CD8-positive, alpha-beta memory T cell (primary cell): Measurements from ENCODE around the gene TUSC2. TPM values are rescaled to one million over a fixed set of nuclear protein-coding genes. Genes with fewer than 3 reads are reported as not detected.

Source experiments
- CTCF ChIA-PET: fragments of 350-600 bp; sonication (Branson Sonifier 250); formaldehyde crosslinking; loops from one replicate; lab custom pipeline; 2021; ENCODE audit warnings: antibody characterized with exemption; lab: Charles Lee
- POLR2A ChIA-PET: fragments of 350-600 bp; sonication (Branson Sonifier 250); formaldehyde crosslinking; loops from one replicate; lab custom pipeline; 2021; ENCODE audit warnings: antibody characterized with exemption; lab: Charles Lee
- DNase-seq, 5 donors: peaks; one replicate each; pipeline versions ENCODE4 v3.0.0 to v3.0.0-alpha.2; 2020 to 2022; ENCODE audit warnings: mixed read lengths in 1 of 5
- H3K27ac ChIP-seq: one replicate; pipeline ENCODE4 v1.7.0; 2013; ENCODE audit warnings: low read depth, mild to moderate bottlenecking, low read length, moderate library complexity
- H3K27me3 ChIP-seq: 2 replicates; pipeline ENCODE4 v1.7.0; 2013; ENCODE audit warnings: low read length, mild to moderate bottlenecking; ENCODE audit not compliant: insufficient read depth, poor library complexity, severe bottlenecking
- H3K36me3 ChIP-seq: 2 replicates; pipeline ENCODE4 v1.7.0; 2013; ENCODE audit warnings: mild to moderate bottlenecking, low read length, moderate library complexity; ENCODE audit not compliant: insufficient read depth
- H3K4me1 ChIP-seq: 2 replicates; pipeline ENCODE4 v1.7.0; 2013; ENCODE audit warnings: mild to moderate bottlenecking, low read length, moderate library complexity; ENCODE audit not compliant: insufficient read depth
- H3K4me3 ChIP-seq: 2 replicates; pipeline ENCODE4 v1.7.0; 2013; ENCODE audit warnings: mild to moderate bottlenecking, low read length
- H3K9me3 ChIP-seq: 2 replicates; pipeline ENCODE4 v1.7.0; 2013; ENCODE audit warnings: mild to moderate bottlenecking, low read length
- H3K27ac Mint-ChIP-seq, 8 donors: one replicate each; pipeline ENCODE4 v1.8.0; 2020 to 2021; ENCODE audit warnings: mixed read lengths in 8 of 8, mild to moderate bottlenecking in 6 of 8, inconsistent platforms in 3 of 8, moderate library complexity in 3 of 8
- H3K27me3 Mint-ChIP-seq, 2 donors: one replicate each; pipeline ENCODE4 v1.8.0; 2020 to 2021; ENCODE audit warnings: mixed read lengths in 2 of 2, mild to moderate bottlenecking in 1 of 2, moderate library complexity in 1 of 2
- H3K36me3 Mint-ChIP-seq, 3 donors: one replicate each; pipeline ENCODE4 v1.8.0; 2020 to 2021; ENCODE audit warnings: mixed read lengths in 3 of 3, inconsistent platforms in 1 of 3, mild to moderate bottlenecking in 1 of 3
- H3K4me1 Mint-ChIP-seq, 3 donors: one replicate each; pipeline ENCODE4 v1.8.0; 2020 to 2021; ENCODE audit warnings: mixed read lengths in 3 of 3, inconsistent platforms in 1 of 3, mild to moderate bottlenecking in 1 of 3
- H3K4me3 Mint-ChIP-seq, 7 donors: one replicate each; pipeline ENCODE4 v1.8.0; 2020 to 2021; ENCODE audit warnings: mixed read lengths in 7 of 7, mild to moderate bottlenecking in 6 of 7, moderate library complexity in 4 of 7, inconsistent platforms in 2 of 7
- H3K9me3 Mint-ChIP-seq, 5 donors: one replicate each; pipeline ENCODE4 v1.8.0; 2020 to 2022; ENCODE audit warnings: mixed read lengths in 5 of 5, mild to moderate bottlenecking in 3 of 5, moderate library complexity in 2 of 5, inconsistent platforms in 1 of 5
- polyA plus RNA-seq: library from polyadenylated mRNA; unstranded; fragments of 300-500 nt; fragmentation: Illumina TruSeq; gene quantifications from one replicate; pipeline ENCODE4 v1.2.3, GENCODE V29; 2021
- total RNA-seq, 2 experiments: library from RNA; stranded (reverse); gene quantifications; one replicate each; pipeline ENCODE4 v1.2.3, GENCODE V29; 2021

Gene TUSC2
- total and polyA plus RNA-seq, 3 experiments from 2014 or later = 31.4 to 52.9 (median 36.6) TPM

- peaks cover 23 to 32% (median 24%) of the 10 kb centered on the region in 3 donors for H3K4me1 Mint-ChIP-seq
- H3K27ac Mint-ChIP-seq = peak overlapping the region in 1 of 8 donors; percentile 34
- ChIA-PET CTCF (interaction anchor here (0.9 to 7.2 kb wide), 8 partner anchors 10 to 95 kb away, joined by 3 to 86 read pairs (median 3); no protein-coding TSS in a partner anchor), POLR2A (no interaction called here)
- no peaks in the 10 kb centered on the region for H3K9me3 Mint-ChIP-seq
- no peaks in the 10 kb centered on the region for H3K36me3 Mint-ChIP-seq
- Histone ChIP-seq H3K36me3 (no peaks in the 10 kb centered on the region), H3K27me3 (peaks cover 28% of the 10 kb centered on the region), H3K27ac (no peak overlapping the region), H3K4me1 (peaks cover 28% of the 10 kb centered on the region), H3K4me3 (no peak overlapping the region), H3K9me3 (no peaks in the 10 kb centered on the region)
- peaks cover 28 to 34% of the 10 kb centered on the region in 2 donors for H3K27me3 Mint-ChIP-seq
- H3K4me3 Mint-ChIP-seq = peak overlapping the region in 4 of 7 donors; percentile 12 to 72 (median 51)
- DNase-seq = no peak
Observed at GRCh38 chr3:50275996-50276761, 51.8 kb downstream of the TUSC2 start.

GRCh38 chr3:50275141-50275995, 52.7 kb downstream of the TUSC2 start:
- Histone ChIP-seq H3K4me1 (peaks cover 28% of the 10 kb centered on the region), H3K36me3 (no peaks in the 10 kb centered on the region), H3K27me3 (peaks cover 28% of the 10 kb centered on the region), H3K9me3 (no peaks in the 10 kb centered on the region), H3K27ac (no peak overlapping the region), H3K4me3 (no peak overlapping the region)
- peaks cover 23 to 32% (median 24%) of the 10 kb centered on the region in 3 donors for H3K4me1 Mint-ChIP-seq
- H3K36me3 Mint-ChIP-seq = no peaks in the 10 kb centered on the region
- no peak for DNase-seq
- H3K27me3 Mint-ChIP-seq = peaks cover 28 to 34% of the 10 kb centered on the region in 2 donors
- no peaks in the 10 kb centered on the region for H3K9me3 Mint-ChIP-seq
- peak overlapping the region in 6 of 7 donors; percentile 31 to 72 (median 62) for H3K4me3 Mint-ChIP-seq
- ChIA-PET POLR2A (no interaction called here), CTCF (interaction anchor here (0.7 to 7.2 kb wide), 15 partner anchors 9 to 81 kb away, joined by 3 to 86 read pairs (median 4); partner anchors contain the start of genes HYAL3 and NAA80)
- peak overlapping the region in 1 of 8 donors; percentile 34 for H3K27ac Mint-ChIP-seq

Other genes starting within 250 kb of the TUSC2 start
- gene RBM5, start 239.3 kb downstream of the TUSC2 start, total RNA-seq = 100 to 1,000 TPM; 127 to 136 TPM
- gene RBM5, start 239.3 kb downstream of the TUSC2 start, polyA plus RNA-seq = 36.9 TPM
- gene SEMA3F, start 172.9 kb downstream of the TUSC2 start, total RNA-seq = not detected
- gene SEMA3F, start 172.9 kb downstream of the TUSC2 start, polyA plus RNA-seq = not detected
- not detected for gene GNAT1, start 136.6 kb downstream of the TUSC2 start, total RNA-seq
- not detected for gene GNAT1, start 136.6 kb downstream of the TUSC2 start, polyA plus RNA-seq
- gene SLC38A3, start 123.0 kb downstream of the TUSC2 start, total RNA-seq = not detected
- not detected for gene SLC38A3, start 123.0 kb downstream of the TUSC2 start, polyA plus RNA-seq
- 100 to 1,000 TPM; 259 to 265 TPM for gene GNAI2, start 92.0 kb downstream of the TUSC2 start, total RNA-seq
- gene GNAI2, start 92.0 kb downstream of the TUSC2 start, polyA plus RNA-seq = 665 TPM
- gene SEMA3B, start 59.1 kb downstream of the TUSC2 start, total RNA-seq = under 1 TPM in 1 of 2 experiments, not detected in 1; 0.22 TPM
- gene SEMA3B, start 59.1 kb downstream of the TUSC2 start, polyA plus RNA-seq = not detected
- not detected for gene LSMEM2, start 49.1 kb downstream of the TUSC2 start, total RNA-seq
- gene LSMEM2, start 49.1 kb downstream of the TUSC2 start, polyA plus RNA-seq = not detected
- gene IFRD2, start 35.8 kb downstream of the TUSC2 start, total RNA-seq = 100 to 1,000 TPM; 191 to 192 TPM
- 66.8 TPM for gene IFRD2, start 35.8 kb downstream of the TUSC2 start, polyA plus RNA-seq
- 1 to 10 TPM; 7.7 to 8.4 TPM for gene HYAL3, start 28.8 kb downstream of the TUSC2 start, total RNA-seq
- gene HYAL3, start 28.8 kb downstream of the TUSC2 start, polyA plus RNA-seq = 3.6 TPM
- gene NAA80, start 28.8 kb downstream of the TUSC2 start, total RNA-seq = 10 to 100 TPM; 17.3 to 18.3 TPM
- gene NAA80, start 28.8 kb downstream of the TUSC2 start, polyA plus RNA-seq = 19.3 TPM
- gene HYAL1, start 24.6 kb downstream of the TUSC2 start, total RNA-seq = under 1 TPM in 1 of 2 experiments, not detected in 1; 0.13 TPM
- gene HYAL1, start 24.6 kb downstream of the TUSC2 start, polyA plus RNA-seq = 0.81 TPM
- 10 to 100 TPM; 13.7 to 13.9 TPM for gene HYAL2, start 5.5 kb downstream of the TUSC2 start, total RNA-seq
- 10.8 TPM for gene HYAL2, start 5.5 kb downstream of the TUSC2 start, polyA plus RNA-seq
- gene RASSF1, start 12.6 kb upstream of the TUSC2 start, total RNA-seq = 10 to 100 TPM; 70.8 to 71.9 TPM
- gene RASSF1, start 12.6 kb upstream of the TUSC2 start, polyA plus RNA-seq = 152 TPM
- gene ZMYND10, start 17.5 kb upstream of the TUSC2 start, total RNA-seq = 1 to 10 TPM in 1 of 2 experiments, under 1 TPM in 1; 0.97 to 1.3 TPM
- gene ZMYND10, start 17.5 kb upstream of the TUSC2 start, polyA plus RNA-seq = 1.1 TPM
- gene NPRL2, start 22.6 kb upstream of the TUSC2 start, total RNA-seq = 10 to 100 TPM; 44.6 to 48.0 TPM
- 59.5 TPM for gene NPRL2, start 22.6 kb upstream of the TUSC2 start, polyA plus RNA-seq
- 10 to 100 TPM; 32.4 to 37.7 TPM for gene CYB561D2, start 22.6 kb upstream of the TUSC2 start, total RNA-seq
- 78.2 TPM for gene CYB561D2, start 22.6 kb upstream of the TUSC2 start, polyA plus RNA-seq
- 10 to 100 TPM; 30.5 to 33.2 TPM for gene TMEM115, start 31.3 kb upstream of the TUSC2 start, total RNA-seq
- 47.2 TPM for gene TMEM115, start 31.3 kb upstream of the TUSC2 start, polyA plus RNA-seq
- gene CACNA2D2, start 175.4 kb upstream of the TUSC2 start, total RNA-seq = 1 to 10 TPM in 1 of 2 experiments, under 1 TPM in 1; 0.73 to 1.1 TPM
- 2.6 TPM for gene CACNA2D2, start 175.4 kb upstream of the TUSC2 start, polyA plus RNA-seq
- gene C3orf18, start 239.5 kb upstream of the TUSC2 start, total RNA-seq = 10 to 100 TPM; 11.5 to 13.0 TPM
- gene C3orf18, start 239.5 kb upstream of the TUSC2 start, polyA plus RNA-seq = 15.8 TPM
- gene HEMK1, start 241.3 kb upstream of the TUSC2 start, total RNA-seq = 10 to 100 TPM; 51.8 to 55.0 TPM
- gene HEMK1, start 241.3 kb upstream of the TUSC2 start, polyA plus RNA-seq = 27.4 TPM